ENCODE measurements around the gene METTL23.

Gene METTL23

DNA sequence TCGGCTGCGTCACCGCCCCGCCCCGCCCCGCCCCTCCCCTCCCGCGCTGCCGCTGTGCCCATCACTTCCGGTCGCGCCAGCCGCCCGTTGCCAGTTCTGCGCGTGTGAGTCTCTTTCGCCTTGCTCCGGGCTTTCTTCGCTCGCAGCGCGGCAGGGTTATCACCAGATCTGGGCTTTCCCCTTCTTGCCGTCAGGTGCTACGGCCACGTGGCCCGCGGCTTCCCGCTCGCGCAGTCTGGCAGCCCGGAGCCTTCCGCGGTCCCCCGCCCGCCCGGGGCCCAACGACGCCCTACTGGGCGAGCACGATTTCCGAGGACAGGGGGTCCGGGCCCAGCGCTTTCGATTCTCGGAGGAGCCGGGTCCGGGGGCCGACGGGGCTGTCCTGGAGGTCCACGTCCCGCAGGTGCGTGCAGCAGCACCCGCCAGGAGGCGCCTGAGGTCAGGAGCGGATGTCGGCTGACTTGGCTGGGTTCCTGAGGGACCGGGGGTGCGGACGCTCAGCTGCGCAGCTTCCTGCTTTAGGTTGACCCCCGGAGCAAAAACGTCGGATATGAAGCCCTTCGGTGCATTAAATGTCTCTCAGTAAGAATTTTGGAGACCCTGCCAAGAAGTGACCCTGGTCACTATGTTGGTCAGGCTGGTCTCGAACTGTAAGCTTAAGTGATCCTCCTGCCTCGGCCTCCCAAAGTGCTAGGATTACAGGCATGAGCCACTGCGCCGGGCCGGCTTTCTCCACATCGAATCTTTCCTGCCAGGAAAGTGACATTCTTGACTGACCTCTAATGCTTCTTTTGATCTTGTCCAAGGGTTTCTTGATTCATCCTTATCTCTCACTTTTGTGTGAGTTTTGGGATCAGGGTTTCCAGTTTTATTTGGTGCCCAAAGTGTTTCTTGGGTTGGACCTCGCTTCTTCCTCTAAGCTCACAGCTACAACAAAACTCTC lies at the start of gene METTL23:
Gene METTL23, plus strand, starts transcription at position 64 of the 943 bp plus-strand sequence. CDS start 2,872 bp downstream, outside the sequence.
- DNase-seq (ENCODE audit: low read depth): peak; percentile 60

GRCh38 chr17:76677406-76677805 lies 49.2 kb upstream of the METTL23 start:
- DNase-seq (ENCODE audit: low read depth): no peak

DNA sequence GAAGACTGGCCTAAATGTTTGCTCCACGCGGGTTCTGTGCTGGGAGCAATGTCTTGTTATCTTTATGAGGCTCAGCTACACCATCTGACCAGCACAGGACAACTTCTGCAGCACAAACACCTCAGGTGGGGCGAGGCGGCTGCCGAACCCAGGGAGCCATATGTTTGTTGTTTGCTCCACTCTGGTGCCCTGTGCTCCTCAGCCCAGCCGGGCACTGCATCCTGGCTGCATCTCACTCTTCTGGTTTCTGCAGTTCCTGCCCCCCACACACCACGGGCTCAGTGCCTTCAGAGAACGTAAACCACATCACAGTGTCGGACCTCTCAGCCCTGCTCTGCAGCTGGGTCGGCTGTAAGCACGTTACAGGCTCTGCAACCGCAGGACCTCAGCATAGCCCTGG lies 48.3 kb upstream of the METTL23 start:
- DNase-seq (ENCODE audit: low read depth): no peak

DNA sequence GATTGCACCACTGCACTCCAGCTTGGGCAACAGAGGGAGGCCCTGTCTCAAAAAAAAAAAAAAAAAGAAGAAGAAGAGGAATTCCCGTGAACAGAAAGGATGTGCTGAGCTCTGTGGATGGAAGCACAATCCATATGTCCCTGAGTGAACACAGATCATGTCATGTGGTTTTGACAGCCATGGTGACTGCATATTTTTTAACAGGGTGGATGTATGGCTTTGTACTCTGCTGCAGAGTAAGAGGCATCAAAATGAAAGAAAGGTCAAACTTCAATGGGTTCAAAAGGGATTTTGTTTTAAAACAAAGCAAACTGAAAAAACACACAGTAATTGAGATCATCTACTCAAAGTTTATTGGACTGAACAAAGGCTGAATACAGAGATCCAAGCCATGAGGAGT lies 47.4 kb upstream of the METTL23 start:
- DNase-seq (ENCODE audit: low read depth): no peak

- DNase-seq (ENCODE audit: low read depth): peak; percentile 59
Observed at GRCh38 chr17:76681222-76682137, 45.2 kb upstream of the METTL23 start.

GRCh38 chr17:76682296-76682695 lies 44.3 kb upstream of the METTL23 start:
- DNase-seq (ENCODE audit: low read depth): no peak

DNA sequence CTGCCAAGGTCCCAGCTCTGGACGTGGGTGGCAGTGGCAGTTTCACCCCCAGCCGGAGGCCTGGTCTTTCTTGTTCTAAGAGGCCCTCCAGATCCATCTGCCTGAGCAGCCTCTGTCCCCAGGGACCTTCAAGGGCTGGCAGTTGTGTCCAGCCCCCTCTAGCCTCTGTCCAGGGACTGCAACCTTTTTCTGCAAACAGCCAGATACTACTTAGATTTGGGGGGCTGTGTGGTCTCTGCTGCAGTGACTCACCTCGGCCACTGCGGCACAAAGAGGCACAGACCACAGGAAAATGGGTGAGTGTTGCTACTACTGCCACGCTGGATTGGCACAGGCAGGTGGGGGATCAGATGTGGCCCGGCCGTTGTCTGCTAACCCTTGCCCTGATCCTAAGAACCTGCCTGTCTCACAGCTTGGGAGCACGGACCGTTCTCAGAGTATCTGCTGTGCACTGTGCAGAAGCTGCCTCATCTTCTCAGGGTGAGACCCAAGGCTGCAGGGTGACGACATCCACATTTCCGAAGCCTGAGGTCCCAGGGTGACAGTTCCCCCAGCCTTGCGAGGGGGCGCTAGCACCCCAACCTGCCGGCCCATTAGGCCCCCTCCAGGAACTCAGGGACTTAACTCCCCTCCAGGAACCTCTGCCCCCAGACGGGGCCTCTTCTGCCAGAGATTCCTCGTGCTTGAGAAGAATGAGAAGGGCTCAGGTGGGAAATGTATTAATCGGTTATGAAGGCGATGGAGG lies 43.5 kb upstream of the METTL23 start:
- DNase-seq (ENCODE audit: low read depth): no peak

DNA sequence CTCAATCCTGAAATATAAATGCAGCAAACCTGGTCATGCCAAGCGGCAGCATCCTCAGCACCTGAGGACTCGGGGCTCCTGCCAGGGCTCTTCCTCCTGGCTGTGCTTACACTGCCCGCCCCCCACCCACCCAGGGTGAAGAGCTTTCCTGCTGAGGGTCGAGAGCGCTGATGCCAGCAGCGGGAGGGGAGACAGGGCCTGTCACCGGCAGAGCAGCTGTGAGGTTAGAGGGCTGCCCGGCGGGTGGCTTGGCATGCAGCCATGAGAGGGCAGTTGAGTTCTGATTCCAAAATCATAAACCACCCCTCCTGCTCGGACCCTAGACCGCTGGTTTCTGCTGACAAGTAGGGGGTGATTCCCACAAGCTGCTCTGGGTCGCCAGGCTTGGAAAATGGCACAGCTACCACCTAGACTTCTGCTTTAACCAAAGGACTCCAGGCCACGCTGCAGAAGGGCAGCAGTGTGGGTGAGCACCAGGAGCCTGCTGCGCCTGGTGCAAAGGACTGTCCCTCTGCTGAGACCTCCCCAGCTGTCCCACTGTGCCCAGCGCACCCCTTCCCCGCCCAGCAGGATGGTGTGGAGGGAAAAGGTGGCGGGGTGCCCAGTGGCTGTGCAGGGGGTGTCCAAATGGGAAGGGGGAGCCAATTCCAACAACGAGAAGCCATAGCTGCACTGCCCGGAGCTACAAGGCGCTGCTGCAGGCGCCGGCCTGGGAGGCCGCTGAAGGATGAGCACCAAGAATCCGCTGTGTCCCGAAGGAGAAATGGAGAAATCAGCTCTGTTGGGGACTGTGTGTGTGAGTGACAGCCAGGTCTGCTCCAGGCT lies 42.5 kb upstream of the METTL23 start:
- DNase-seq (ENCODE audit: low read depth): no peak

- DNase-seq (ENCODE audit: low read depth): no peak
Observed at GRCh38 chr17:76684756-76685155, 41.9 kb upstream of the METTL23 start.

- DNase-seq (ENCODE audit: low read depth): no peak
Observed at GRCh38 chr17:76685366-76685765, 41.3 kb upstream of the METTL23 start.

GRCh38 chr17:76685846-76686245 lies 40.8 kb upstream of the METTL23 start:
- DNase-seq (ENCODE audit: low read depth): no peak

GRCh38 chr17:76686538-76687297 lies 39.9 kb upstream of the METTL23 start:
- DNase-seq (ENCODE audit: low read depth): no peak

DNA sequence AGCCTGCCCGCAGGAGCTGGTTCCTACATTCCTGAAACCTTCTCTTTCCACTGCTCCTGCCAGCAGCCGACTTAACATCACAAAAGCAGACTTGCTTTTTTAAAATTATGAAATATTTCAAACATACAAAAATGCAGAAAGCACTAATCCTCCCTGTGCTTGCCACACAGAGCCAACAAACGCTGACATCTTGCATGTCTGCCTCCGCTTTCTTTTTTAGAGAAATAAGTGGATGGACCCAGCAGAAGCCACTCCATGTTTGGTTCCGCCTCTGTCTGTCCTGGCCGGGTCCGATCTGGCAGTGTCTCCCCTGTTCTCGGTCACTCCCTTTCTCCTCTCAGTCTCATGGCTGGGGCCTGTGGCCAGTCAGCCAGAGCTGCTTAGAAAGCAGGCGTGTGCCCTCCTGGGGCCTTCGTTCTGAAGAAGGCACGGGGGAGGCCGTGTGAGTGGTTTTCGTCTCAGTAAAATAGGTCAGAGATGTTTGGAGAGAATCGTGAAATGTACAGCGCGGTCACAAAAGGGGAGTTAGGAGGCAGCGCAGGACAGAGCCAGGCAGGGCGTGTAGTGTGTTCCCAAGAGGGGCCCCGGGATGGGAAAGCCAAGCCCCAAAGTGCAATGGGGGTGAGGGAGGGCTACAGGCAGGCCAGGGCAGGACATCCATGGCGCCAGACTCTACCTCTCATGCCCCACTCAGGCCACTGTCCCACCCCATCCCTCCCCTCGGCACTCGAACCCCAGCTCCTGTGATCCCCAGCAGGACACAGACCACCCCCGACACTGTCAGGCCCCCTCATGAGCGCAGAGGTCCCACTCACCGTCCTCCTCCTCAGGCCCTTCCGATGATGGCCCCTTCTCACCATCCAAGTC lies 39.1 kb upstream of the METTL23 start:
- no peak for DNase-seq (ENCODE audit: low read depth)

GRCh38 chr17:76688165-76688622 lies 38.4 kb upstream of the METTL23 start:
- no peak for DNase-seq (ENCODE audit: low read depth)

GRCh38 chr17:76689859-76690258 lies 36.8 kb upstream of the METTL23 start:
- DNase-seq (ENCODE audit: low read depth): no peak

DNA sequence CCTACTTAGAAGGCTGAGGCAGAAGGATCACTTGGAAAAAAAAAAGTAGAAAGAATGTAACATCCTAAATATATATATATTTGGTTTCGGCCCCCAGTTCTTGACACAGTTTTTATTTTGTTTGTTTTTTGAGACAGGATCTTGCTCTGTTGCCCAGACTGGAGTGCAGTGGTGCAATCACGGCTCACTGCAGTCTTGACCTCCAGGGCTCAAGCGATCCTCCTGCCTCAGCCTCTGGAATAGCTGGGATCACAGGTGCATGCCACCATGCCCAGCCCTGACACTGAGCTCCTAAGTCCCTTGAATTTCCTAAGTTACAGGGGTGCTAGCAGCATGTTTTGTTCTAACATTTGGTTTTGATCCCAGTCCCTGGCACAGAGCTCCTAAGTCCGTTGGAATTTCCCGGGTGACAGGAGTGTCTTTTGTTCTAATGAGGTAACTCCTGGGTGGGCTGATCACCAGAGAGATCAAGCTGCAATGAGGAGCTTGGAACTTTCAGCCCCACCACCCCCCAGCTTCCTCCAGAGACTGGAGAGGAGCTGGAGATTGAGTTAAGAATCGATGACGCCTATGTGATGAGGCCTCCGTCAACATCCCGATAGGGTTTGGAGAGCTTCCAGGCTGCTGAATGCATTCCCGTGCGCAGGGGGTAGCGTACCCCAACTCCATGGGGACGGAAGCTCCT lies 35.9 kb upstream of the METTL23 start:
- no peak for DNase-seq (ENCODE audit: low read depth)

- DNase-seq (ENCODE audit: low read depth): no peak
Observed at GRCh38 chr17:76691379-76692191, 35.1 kb upstream of the METTL23 start.

All from stimulated activated CD8-positive, alpha-beta memory T cell treated with anti-CD3 and anti-CD28 coated beads, Interleukin-12 subunit alpha, Interleukin-12 subunit beta, amount 100 ng/mL, for 1 hour (primary cell).